ENCODE measurements around the gene NFATC4.

GRCh38 chr14:24348186-24348585, 19.8 kb upstream of the NFATC4 start:
- TF ChIP-seq POLR2A (IDR thresholded peaks at IDR 0.05; ENCODE audit: low read length), result no peak
- no peak for TF ChIP-seq GATA1 (IDR thresholded peaks at IDR 0.05; ENCODE audit: low read depth, low read length)

All from erythroblast (primary cell).